HG03095 (cell line): ENCODE data around the gene RFC3.
"Not testable (repeated sequence)": the region's sequence is repeated elsewhere in the genome, so short reads cannot be mapped to it uniquely, and the experiment has no call there.

ENCODE experiments used
- ATAC-seq: cut with Tn5 transposase; IDR thresholded peaks from one replicate; pipeline ENCODE4 v1.9.1; 2021; ENCODE audit warnings: moderate library complexity; ENCODE audit not compliant: unreplicated experiment

RFC3 gene

DNA sequence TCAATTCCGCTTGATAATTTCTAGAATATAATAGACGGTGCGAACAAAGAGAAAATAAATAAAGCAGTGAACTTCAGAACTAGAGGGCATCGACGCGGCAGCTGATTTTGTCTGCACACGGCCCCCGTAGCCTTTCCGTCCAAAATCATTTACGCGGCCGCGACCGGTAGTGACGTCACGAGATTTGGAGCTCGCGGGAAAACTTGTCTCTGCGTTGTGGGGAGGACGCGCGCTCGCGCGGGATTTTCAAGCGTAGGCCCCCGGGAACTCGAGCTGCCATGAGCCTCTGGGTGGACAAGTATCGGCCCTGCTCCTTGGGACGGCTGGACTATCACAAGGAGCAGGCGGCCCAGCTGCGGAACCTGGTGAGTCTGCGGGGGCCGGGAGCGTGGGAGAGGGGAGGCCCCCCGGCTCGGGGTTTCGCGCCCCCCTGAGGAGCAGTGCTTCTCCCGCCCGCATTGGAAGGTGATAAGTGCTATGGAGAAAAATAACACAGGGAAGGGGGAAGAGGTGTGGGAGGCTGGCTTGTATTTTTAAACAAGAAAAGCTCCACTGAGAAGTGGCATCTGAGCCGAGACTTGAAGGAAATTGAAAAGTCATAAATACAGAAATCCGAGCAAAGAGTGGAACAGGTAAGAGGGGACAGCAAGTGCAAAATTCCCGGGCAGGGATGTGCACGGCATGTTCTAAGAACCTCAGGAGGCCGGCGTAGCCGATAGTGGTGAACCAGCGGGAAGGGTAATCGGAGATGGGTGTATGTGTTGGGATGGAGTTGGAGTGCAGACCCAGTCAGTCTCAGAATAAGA, at the start of gene RFC3:
TSS of gene RFC3 (plus strand) at position 249 of the 806 bp plus-strand sequence. CDS start at position 279, 30 bp downstream.
- peak; percentile 93 for ATAC-seq

DNA sequence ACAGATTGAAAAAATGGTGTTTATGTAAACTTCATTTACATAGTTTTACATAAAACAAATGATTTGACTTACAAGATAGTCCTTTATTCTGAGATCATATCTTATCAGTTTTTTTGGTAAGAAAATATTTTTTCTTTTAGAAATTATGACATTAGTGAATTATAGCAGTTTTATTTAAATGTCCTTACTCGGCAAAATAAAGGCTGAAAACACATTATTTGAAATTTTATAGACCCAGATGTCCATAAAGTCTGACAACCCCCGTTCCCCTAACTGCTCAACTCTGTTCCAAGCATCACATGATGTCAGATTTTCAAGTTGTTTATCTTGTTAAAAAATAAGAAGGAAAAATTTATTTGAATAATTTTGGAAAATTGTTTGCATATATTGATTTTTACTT, 46.7 kb upstream of the RFC3 start:
- ATAC-seq: no peak

GRCh38 chr13:33773790-33774462, 44.0 kb upstream of the RFC3 start:
- no peak for ATAC-seq

DNA sequence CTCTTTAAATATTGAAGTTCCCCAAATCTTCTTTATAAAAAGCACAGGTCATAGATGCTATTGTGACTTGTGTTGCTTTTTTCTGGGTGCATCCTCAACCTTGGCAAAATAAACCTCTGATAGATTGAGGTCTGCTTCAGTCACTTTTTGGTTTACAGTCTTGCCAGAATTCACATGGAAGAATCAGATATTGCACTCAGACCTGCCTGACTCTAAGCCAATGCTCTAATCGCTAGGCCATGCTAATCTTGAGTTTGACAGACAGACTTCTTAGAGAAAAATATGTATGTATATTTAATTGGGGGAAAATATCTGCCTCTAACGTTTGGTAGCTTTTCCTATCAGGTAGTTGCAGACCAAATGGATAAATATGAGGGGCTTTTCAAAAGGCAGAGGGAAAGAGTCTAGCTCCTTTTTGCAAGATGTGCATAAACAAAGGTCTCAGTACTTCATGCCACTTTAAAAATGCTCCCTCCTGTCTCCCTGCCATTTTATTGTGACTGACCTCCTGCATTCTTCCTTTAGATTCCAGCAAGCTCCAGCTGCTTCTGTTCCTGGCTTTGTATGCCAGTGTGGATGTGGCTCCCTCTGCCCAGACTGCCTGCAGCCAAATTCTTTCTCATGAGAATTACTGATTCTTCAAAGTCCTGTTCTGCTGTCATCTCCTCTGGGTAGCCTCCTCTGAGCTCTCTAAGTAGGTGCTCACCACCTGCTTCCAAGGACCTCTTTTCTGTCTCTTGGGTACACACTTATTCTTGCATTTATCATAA, 42.4 kb upstream of the RFC3 start:
- no peak for ATAC-seq

DNA sequence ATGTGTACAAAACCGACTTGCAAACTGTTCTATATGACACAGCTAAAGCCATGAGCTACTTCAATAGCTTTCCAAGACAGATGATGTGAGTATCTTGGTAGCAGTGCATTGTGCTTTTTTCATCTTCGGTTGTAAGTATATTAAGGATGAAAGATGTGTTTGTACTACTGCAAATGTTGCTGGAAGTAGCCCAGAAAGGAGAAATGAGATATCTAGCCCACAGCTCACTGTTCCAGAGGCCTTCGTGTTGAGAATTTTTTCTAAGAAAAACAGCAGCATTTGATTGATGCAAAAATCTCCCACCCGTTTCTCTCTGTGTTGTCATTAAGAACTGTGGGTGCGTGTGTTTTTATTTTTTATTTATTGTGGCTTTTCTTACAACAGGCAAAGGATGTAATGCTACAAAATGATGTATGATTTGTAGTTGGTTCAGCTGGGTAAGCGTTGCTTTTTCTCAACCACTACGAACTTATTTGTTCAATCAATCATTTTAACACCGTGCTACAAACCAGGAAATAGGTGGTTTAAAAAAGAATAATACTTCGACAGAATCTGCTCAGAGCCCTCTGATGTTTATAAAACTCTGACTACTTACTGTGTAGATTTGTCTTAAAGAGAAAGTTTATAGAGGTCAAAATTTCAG, 41.6 kb upstream of the RFC3 start:
- ATAC-seq: no peak

GRCh38 chr13:33782631-33783030, 35.3 kb upstream of the RFC3 start:
- no peak for ATAC-seq

GRCh38 chr13:33783212-33783611, 34.7 kb upstream of the RFC3 start:
- not testable (repeated sequence) for ATAC-seq

- no peak for ATAC-seq
Observed at GRCh38 chr13:33784738-33785137, 33.2 kb upstream of the RFC3 start.

GRCh38 chr13:33785384-33785783, 32.6 kb upstream of the RFC3 start:
- no peak for ATAC-seq

DNA sequence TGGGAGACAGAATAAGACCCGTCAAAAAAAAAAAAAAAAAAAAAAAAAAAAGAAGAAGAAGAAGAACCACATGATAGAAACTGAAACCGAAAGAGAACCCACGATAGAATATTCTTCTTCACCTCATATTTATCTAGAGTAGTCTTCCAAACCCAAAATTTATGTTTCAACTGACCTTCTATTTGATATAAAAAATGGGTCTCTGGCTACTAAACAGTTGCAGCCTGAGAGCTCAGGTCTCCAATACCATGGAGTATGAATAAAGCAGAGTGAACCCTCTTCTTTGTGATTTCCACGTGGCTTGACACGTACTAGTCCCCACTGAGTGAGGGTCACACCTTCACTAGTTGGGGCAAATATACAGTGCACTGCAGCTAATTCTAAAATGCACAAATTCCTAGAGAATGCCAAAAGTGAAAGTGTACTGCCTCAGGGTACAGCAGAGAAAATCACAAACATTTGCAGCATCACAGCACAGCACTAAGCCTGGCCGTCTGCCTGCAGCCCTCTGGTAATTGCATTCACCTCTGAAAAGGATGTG, 30.8 kb upstream of the RFC3 start:
- no peak for ATAC-seq

DNA sequence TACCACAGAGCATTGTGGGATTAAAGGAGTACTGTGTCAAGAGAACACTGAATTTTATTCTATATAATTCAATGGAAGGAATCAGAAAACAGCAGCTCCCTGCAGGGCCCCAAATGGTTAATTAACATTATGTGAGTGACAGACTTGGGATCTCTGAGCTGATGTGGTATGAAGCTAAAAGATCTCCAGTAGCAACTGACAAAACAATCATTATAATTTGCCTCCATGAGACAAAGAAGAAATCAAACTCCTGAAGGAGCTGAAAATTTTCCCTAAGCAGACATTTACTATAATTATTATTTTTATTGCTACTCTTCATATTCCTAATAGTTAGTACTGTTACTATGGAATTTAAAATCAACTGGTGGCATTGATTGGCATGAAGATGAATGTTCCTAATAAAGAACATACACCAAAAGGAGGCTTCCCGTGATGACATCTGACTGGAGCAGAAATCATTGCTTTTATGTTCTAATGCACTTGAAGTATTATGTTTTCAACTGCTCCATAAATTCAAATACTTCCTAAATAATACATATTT, 28.8 kb upstream of the RFC3 start:
- ATAC-seq: no peak

DNA sequence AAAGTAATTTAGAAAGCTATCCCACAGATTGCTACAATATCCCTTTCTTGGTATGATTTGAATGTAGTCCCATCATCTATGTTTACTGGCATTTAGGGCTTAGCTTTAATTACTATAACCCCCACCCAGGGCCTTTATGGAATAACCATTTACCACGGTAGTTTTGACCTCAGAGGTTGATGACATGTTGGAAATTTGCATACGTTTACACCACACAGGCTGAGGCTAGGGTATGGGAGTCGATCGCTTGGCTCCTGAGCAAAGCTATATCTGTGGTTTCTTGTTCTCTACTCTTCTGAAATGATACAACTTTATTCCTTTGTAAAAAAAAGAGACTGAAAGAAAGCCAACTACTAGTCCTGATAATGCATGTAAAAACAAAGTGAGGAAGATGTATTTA, 28.2 kb upstream of the RFC3 start:
- no peak for ATAC-seq

DNA sequence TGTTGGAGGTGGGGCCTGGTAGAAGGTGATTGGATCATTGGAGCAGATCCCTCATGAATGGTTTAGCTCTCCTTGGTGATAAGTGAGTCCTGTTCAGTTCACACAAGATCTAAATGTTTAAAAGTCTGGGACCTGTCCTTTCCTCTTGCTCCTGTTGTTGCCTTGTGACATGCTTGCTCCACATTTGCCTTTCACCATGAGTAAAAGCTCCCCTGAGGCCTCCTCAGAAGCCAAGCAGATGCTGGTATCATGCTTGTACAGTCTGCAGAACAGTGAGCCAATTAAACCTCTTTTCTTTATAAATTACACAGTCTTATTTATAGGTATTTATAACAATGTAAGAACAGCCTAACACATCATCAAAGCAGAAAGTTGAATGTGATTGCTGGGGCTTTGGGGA, 24.2 kb upstream of the RFC3 start:
- no peak for ATAC-seq

DNA sequence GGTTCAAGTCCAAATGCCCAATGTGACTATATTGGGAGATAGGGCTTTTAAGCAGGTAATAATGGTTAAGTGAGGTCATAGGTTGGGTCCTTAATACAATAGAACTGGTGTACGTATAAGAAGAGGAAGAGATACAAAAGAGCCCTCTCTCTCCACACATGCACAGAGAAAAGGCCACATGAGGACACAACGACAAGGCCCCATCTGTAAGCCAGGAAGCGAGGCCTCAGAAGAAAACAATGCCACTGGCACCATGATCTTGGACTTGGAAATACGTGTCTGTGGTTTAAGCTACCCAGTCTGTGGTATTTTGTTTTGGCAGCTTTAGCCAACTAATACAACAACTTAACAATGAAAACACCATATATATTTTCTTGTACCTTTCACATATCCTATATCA, 23.4 kb upstream of the RFC3 start:
- ATAC-seq: no peak

GRCh38 chr13:33796095-33796494, 21.9 kb upstream of the RFC3 start:
- no peak for ATAC-seq

DNA sequence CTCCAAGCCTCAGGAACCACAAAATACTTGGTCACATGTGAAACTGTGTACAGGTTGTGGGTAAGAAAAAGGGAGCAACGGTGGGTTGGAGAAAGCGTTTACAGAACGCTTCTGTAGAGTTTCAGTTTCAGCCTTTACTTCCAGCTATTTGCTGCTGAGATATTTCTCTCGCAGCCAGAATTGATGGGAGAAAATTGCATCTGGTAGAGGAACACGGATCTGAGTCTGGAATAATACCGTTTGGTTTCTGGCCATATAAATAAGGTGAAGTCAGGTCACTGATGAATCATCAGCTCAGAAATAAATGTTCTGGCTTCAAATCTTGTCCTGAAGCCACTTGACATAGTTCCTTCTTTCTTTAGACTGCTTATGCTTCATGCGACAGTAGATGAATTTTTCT, 20.3 kb upstream of the RFC3 start:
- no peak for ATAC-seq

DNA sequence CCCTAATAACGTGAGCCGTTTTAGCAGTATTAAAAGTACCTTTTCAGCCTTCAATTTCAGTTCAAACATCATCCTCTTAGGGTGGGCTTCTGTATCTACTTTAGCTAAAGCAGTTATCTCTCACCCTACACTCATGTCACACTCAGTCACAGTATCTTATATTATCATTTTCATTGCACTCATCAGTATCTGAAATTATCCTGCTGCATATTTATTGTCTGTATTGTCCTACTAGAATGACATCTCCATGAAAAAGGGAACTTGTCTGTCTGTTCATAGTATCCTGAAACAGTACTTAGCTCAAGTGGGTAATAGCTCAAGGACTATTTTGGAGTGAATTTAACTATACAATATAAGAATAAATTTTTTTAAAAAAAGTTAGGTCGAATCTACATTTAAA, 19.9 kb upstream of the RFC3 start:
- no peak for ATAC-seq

DNA sequence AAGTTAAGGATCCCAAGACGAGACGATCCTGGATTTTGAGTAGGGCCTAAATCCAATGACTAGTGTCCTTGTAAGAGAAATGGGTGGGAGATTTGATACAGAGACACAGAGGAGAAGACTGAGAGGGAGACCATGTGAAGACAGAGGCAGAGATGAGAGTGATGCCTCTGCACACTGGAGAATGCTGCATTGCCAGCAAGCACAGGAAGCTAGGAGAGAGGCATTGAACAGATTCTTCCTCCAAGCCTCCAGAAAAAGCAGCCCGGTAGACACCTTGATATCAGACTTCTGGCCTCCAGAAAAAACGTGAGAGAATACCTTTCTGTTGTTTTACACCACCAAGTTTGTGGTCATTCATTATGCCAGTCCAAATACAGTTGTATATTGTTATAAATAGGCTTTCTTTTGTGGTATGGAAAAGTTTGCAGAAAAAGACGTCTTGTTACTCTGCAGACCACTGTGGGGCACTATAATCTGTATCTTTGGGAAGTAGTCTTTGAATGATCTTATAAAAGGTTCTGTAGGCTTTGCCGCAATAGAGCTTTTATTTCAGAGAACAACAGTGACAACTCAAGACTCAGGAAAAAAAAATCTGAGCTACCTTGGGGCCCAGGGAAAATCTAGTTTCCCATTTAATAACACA, 17.9 kb upstream of the RFC3 start:
- no peak for ATAC-seq

GRCh38 chr13:33800646-33801186, 17.2 kb upstream of the RFC3 start:
- ATAC-seq: no peak
